BLaER1 treated with 17β-estradiol and CSF1 and Interleukin-3, amounts not matched to agents 10 nM and 100 nM (cell line): ENCODE measurements around the gene SPIN1.
"Not testable (repeated sequence)": the region's sequence is repeated elsewhere in the genome, so short reads cannot be mapped to it uniquely, and the experiment has no call there.

Experiments used
- H3K27ac ChIP-seq, 11 experiments: shearing (Covaris generic); formaldehyde crosslinking; 2 replicates each; pipeline ENCODE4 v1.8.1; 2022
- H3K27me3 ChIP-seq, 11 experiments: shearing (Covaris generic); formaldehyde crosslinking; 2 replicates each; pipeline ENCODE4 v1.8.1; 2022
- H3K36me3 ChIP-seq, 11 experiments: shearing (Covaris generic); formaldehyde crosslinking; 2 replicates each; pipeline ENCODE4 v1.8.1; 2022
- H3K4me1 ChIP-seq, 10 experiments: shearing (Covaris generic); formaldehyde crosslinking; 2 replicates each; pipeline ENCODE4 v1.8.1; 2022
- H3K4me2 ChIP-seq, 11 experiments: shearing (Covaris generic); formaldehyde crosslinking; 2 replicates each; pipeline ENCODE4 v1.8.1; 2022
- H3K4me3 ChIP-seq, 10 experiments: shearing (Covaris generic); formaldehyde crosslinking; 2 replicates each; pipeline ENCODE4 v1.8.1; 2022
- H3K9ac ChIP-seq, 11 experiments: shearing (Covaris generic); formaldehyde crosslinking; 2 replicates each; pipeline ENCODE4 v1.8.1; 2022
- H3K9me3 ChIP-seq, 11 experiments: shearing (Covaris generic); formaldehyde crosslinking; replicated peaks in 1 of 11; 2 replicates each; pipeline ENCODE4 v1.8.1; 2022
- H4K20me1 ChIP-seq, 11 experiments: shearing (Covaris generic); formaldehyde crosslinking; 2 replicates each; pipeline ENCODE4 v1.8.1; 2022
- Cebpa-rat ChIP-seq, 11 experiments: shearing (Covaris generic); IDR thresholded peaks; 2 replicates each; pipeline ENCODE4 v1.8.1; 2022

Gene SPIN1

DNA sequence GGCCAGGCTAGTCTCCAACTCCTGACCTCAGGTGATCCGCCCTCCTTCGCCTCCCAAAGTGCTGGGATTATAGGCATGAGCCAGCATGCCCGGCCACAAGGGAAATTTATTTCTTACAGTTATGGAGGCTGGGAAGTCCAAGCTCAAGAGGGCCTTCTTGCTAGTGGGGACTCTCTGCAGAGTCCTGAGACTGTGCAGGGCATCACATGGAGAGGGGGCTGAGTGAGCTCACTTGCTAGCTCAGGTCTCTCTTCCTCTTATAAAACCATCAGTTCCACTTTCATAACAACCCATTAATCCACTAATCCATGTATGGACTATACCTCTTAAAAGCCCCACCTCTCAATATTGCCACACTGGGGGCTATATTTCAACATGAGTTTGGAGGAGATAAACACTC, 5.1 kb upstream of the SPIN1 start:
- H3K4me1 ChIP-seq: peaks cover 10 to 25% (median 21%) of the 10 kb centered on the region in 10 experiments

DNA sequence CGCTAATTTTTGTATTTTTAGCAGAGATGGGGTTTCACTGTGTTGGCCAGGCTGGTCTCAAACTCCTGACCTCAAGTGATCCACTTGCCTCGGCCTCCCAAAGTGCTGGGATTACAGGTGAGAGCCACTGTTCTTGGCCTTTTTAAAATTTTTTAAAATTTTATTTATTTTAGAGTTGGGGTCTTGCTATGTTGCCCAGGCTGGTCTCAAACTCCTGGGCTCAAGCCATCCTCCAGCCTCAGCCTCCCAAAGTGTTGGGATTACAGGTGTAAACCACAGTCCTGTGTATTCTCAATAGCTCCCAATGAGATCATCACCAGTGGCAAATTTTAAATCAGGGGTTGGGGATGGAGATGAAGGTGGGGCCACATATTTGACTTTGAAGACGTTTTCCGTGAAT, 2.1 kb upstream of the SPIN1 start:
- H3K27ac ChIP-seq: not testable (repeated sequence)

More for the DNA sequence above, 5.1 kb upstream of the SPIN1 start:
- no peak for TF ChIP-seq Cebpa-rat (IDR thresholded peaks at IDR 0.05)
- no peak overlapping the region for H3K27ac ChIP-seq
- H4K20me1 ChIP-seq: no peaks in the 10 kb centered on the region
- 0 out of 22 replicates have a peak, but pooled peaks cover 0 to 3% (median 0%) of the 10 kb centered on the region in 11 experiments for H3K36me3 ChIP-seq
- no peak overlapping the region for H3K9ac ChIP-seq
- H3K4me2 ChIP-seq: peak overlapping the region in 5 of 11 experiments; percentile 9 to 50 (median 37); a peak in 8 of 22 replicates
- no peaks in the 10 kb centered on the region for H3K9me3 ChIP-seq
- no peaks in the 10 kb centered on the region for H3K27me3 ChIP-seq
- no peak overlapping the region for H3K4me3 ChIP-seq

DNA sequence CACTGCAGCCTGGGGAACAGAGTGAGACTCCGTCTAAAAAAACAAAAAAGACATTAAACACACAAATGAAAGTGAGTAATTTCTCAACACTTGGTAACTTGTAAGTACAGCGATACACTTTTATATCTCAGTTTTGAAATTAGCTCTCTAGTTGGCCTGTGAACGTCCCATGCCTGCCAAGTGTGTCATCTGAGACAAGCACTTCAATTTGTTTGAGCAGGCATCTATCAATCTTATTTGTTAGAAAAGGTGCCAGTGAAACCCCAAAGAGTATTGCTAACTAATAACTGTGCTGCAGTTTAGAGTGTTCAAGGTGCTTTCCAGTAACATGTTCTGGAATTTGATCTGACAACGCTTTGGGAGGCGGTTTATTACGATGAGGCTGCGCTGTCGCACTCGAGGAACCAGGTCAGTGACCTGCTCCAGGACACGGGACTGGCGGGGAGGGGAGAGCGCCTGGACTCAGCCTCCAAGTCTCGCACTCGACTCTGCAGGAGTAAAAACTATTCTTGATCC, 1.1 kb upstream of the SPIN1 start:
- TF ChIP-seq Cebpa-rat (IDR thresholded peaks at IDR 0.05): no peak
- peaks cover 0 to 19% (median 6%) of the 10 kb centered on the region in 11 experiments; a peak in 10 of 22 replicates for H3K36me3 ChIP-seq
- no peaks in the 10 kb centered on the region for H3K27me3 ChIP-seq
- H3K9me3 ChIP-seq: no peaks in the 10 kb centered on the region
- H4K20me1 ChIP-seq: peaks cover 5 to 30% (median 26%) of the 10 kb centered on the region in 11 experiments; a peak in 19 of 22 replicates
- peak overlapping the region; percentile 77 to 99 (median 92) for H3K4me2 ChIP-seq
- H3K4me1 ChIP-seq: peaks cover 38 to 51% (median 47%) of the 10 kb centered on the region in 10 experiments
- peak overlapping the region; percentile 80 to 99 (median 97); a peak in 17 of 22 replicates for H3K27ac ChIP-seq
- H3K9ac ChIP-seq: peak overlapping the region; percentile 91 to 99 (median 96)
- peak overlapping the region; percentile 73 to 95 (median 86) for H3K4me3 ChIP-seq

More for the DNA sequence above, 2.1 kb upstream of the SPIN1 start:
- H3K4me1 ChIP-seq: peaks cover 28 to 41% (median 38%) of the 10 kb centered on the region in 10 experiments
- H3K9ac ChIP-seq, H3K27me3 ChIP-seq, H3K9me3 ChIP-seq: not testable (repeated sequence)
- peaks cover 0 to 12% (median 0%) of the 10 kb centered on the region in 11 experiments; a peak in 6 of 22 replicates for H3K36me3 ChIP-seq
- peaks cover 0 to 21% (median 16%) of the 10 kb centered on the region in 11 experiments; a peak in 16 of 22 replicates for H4K20me1 ChIP-seq
- 0 out of 20 replicates have a peak overlapping the region, but pooled peaks of 1 of the 10 experiments have one; percentile 83 for H3K4me3 ChIP-seq
- H3K4me2 ChIP-seq: peak overlapping the region in 8 of 11 experiments; percentile 77 to 99 (median 90); a peak in 10 of 22 replicates

DNA sequence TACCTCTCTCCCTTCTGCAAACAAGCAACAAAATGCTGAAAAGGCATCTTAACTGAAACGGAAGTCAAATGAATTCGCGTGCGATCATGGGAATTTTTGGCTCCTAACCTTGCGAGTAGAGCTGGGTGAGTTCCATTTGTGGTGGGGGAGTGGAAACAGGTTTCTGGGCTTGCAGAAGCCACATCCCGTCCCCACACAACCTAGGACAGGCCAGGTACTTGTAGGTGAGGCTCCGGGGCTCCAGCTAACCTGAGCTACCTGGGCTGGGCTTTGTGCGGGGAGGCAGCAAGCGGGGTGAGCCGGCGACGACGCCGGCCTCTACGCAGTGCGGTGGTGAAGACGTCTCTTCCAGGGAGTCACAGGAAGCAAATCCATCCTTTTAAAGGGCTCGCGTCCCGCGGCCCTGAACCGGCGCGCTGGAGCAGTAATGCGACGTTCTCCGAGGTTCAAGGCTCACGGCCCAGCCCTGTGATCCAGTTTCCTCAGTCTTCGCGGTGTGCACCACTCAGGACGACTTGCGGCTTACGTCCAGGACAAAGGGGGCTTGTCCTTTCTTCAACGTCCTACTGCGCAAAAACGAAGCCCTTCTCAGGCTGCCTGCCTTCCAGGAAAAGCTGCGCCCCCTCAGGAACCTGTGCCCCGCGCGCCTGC, 567 bp upstream of the SPIN1 start:
- peaks cover 0 to 24% (median 6%) of the 10 kb centered on the region in 11 experiments; a peak in 11 of 22 replicates for H3K36me3 ChIP-seq
- peak overlapping the region; percentile 77 to 99 (median 92) for H3K4me2 ChIP-seq
- H3K4me3 ChIP-seq: peak overlapping the region; percentile 73 to 95 (median 86)
- no peaks in the 10 kb centered on the region for H3K27me3 ChIP-seq
- peak overlapping the region; percentile 80 to 99 (median 97) for H3K27ac ChIP-seq
- TF ChIP-seq Cebpa-rat (IDR thresholded peaks at IDR 0.05): no peak
- H4K20me1 ChIP-seq: peaks cover 11 to 36% (median 32%) of the 10 kb centered on the region in 11 experiments; a peak in 20 of 22 replicates
- no peaks in the 10 kb centered on the region for H3K9me3 ChIP-seq
- H3K4me1 ChIP-seq: peaks cover 44 to 57% (median 53%) of the 10 kb centered on the region in 10 experiments
- H3K9ac ChIP-seq: peak overlapping the region; percentile 91 to 99 (median 96)

DNA sequence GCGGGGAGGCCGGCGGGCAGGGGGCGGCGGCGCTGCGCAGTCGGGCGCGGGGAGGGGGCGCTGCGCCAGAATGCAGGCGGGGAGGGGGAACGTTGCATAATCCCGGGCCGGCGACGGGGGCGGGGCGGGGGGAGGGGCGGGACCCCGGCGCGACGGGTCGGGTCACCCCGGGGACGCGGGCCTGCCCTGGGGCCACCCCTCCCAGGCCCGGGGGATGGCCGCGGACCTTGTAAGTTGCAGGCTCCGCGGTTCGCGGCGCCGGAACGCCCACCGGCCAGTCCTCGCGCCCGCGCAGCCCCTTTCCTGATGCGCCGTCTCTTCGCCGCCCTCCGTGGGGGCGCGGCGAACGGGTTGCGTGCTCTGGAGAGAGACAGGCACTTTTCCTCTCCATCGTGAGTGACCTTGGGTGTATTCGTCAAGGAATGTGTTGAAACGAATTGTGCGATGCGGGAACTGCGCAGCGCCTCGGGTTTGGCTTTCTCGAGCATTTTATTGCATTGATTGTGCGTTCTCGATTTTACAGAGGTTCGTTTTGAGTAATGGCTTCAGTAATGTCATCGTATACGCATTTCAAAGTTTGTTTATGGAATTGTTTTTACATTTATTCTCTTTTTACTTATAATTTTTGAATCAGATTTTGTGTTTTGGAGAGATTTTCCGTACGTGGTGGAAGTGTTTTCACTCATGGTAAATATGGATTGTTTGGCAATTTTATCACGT, 802 bp downstream of the SPIN1 start:
- peaks cover 47 to 69% (median 51%) of the 10 kb centered on the region in 10 experiments for H3K4me1 ChIP-seq
- no peaks in the 10 kb centered on the region for H3K27me3 ChIP-seq
- H3K4me3 ChIP-seq: peak overlapping the region; percentile 73 to 95 (median 86)
- peaks cover 0 to 9% (median 6%) of the 10 kb centered on the region in 11 experiments; a peak in 8 of 22 replicates for H3K9me3 ChIP-seq
- no peak for TF ChIP-seq Cebpa-rat (IDR thresholded peaks at IDR 0.05)
- H3K9ac ChIP-seq: peak overlapping the region; percentile 91 to 99 (median 96)
- peaks cover 24 to 50% (median 45%) of the 10 kb centered on the region in 11 experiments; a peak in 20 of 22 replicates for H4K20me1 ChIP-seq
- peak overlapping the region; percentile 83 to 96 (median 91) for H3K4me2 ChIP-seq
- H3K27ac ChIP-seq: peak overlapping the region; percentile 80 to 99 (median 97)
- H3K36me3 ChIP-seq: peaks cover 0 to 37% (median 14%) of the 10 kb centered on the region in 11 experiments; a peak in 15 of 22 replicates

DNA sequence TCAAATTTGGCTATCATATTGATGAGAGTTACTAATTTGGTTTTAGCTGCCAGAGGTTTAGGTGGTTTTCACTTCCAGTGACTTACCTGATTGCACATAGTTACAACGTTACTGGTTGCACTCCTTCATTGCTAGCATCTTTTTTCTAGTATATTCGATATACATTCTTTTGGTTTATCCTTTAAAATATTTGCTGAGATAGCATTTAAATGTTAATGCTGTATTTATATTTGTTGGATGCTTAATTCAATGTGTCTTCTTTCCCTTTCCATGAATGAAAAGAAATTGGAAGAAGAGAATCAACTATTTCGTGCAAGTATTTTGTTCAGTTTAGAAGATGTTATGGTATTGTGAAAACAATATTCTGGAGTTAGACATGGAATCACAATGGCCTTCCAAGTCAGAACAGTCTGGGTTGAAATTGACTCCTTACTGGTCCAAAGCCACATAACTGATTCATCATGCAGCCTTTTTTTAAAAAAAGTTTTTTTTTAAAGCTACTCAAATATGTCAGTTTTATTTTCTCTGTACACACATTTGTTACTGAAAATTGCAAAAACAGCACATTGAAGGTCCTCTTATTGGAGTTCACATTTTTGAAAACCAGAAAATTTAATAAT, 2.2 kb downstream of the SPIN1 start:
- peaks cover 29 to 64% (median 53%) of the 10 kb centered on the region in 11 experiments; a peak in 20 of 22 replicates for H4K20me1 ChIP-seq
- peak overlapping the region in 6 of 11 experiments; percentile 92 to 99 (median 96); a peak in 3 of 22 replicates for H3K9ac ChIP-seq

DNA sequence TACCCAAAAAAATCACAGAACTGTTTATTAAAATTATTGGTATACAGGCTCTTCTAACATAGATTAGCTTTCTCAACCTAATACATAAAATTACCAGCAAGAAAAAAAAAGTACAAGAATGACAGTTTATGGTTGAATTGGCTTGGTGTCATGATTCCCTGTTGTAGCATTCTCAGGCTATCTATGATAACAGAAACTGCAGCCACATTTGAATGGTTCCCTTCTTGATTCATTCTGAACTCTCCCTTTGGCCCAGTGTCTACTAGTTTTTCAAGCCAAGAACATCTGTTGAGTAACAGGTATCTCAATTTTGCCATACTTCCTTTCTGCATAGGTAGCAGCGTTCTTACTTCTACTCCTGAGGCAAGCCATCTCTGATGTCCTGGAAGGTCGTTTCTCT, 3.0 kb downstream of the SPIN1 start:
- Histone ChIP-seq H3K9me3 (peaks cover 0 to 15% (median 8%) of the 10 kb centered on the region in 11 experiments; a peak in 8 of 22 replicates), H3K4me1 (peaks cover 48 to 78% (median 56%) of the 10 kb centered on the region in 10 experiments), H3K36me3 (peaks cover 0 to 58% (median 29%) of the 10 kb centered on the region in 11 experiments; a peak in 16 of 22 replicates), H3K27me3 (no peaks in the 10 kb centered on the region), H4K20me1 (peaks cover 36 to 72% (median 61%) of the 10 kb centered on the region in 11 experiments; a peak in 20 of 22 replicates), H3K9ac (peak overlapping the region in 3 of 11 experiments; percentile 18 to 65 (median 43); a peak in 3 of 22 replicates), H3K4me3 (peak overlapping the region in 4 of 10 experiments; percentile 9 to 29 (median 14); a peak in 3 of 20 replicates), H3K27ac (peak overlapping the region in 7 of 11 experiments; percentile 9 to 80 (median 44); a peak in 12 of 22 replicates), H3K4me2 (peak overlapping the region; percentile 83 to 96 (median 91))
- TF ChIP-seq Cebpa-rat (IDR thresholded peaks at IDR 0.05): no peak

More for the DNA sequence above, 2.2 kb downstream of the SPIN1 start:
- Histone ChIP-seq H3K9me3 (peaks cover 0 to 14% (median 8%) of the 10 kb centered on the region in 11 experiments; a peak in 8 of 22 replicates), H3K27ac (peak overlapping the region in 5 of 11 experiments; percentile 80 to 98 (median 91); a peak in 4 of 22 replicates), H3K36me3 (peaks cover 0 to 52% (median 22%) of the 10 kb centered on the region in 11 experiments; a peak in 16 of 22 replicates), H3K27me3 (no peaks in the 10 kb centered on the region), H3K4me1 (peaks cover 47 to 70% (median 51%) of the 10 kb centered on the region in 10 experiments), H3K4me2 (peak overlapping the region; percentile 83 to 96 (median 91)), H3K4me3 (peak overlapping the region in 8 of 10 experiments; percentile 73 to 95 (median 86); a peak in 13 of 20 replicates)
- TF ChIP-seq Cebpa-rat (IDR thresholded peaks at IDR 0.05): no peak
